HepG2 (cell line): ENCODE data around the gene PLK2. TPM values are rescaled to one million over a fixed set of nuclear protein-coding genes. Genes with fewer than 3 reads are reported as not detected.
A peak's percentile ranks its signal among the peaks of the same experiment; 100 is the strongest.

Source experiments
- ATAD3A ChIP-seq: sonication (generic); formaldehyde crosslinking; IDR thresholded peaks from 2 replicates; pipeline ENCODE4 v1.4.0; 2020; ENCODE audit warnings: missing genetic modification reagents
- CENPX ChIP-seq: sonication (generic); formaldehyde crosslinking; IDR thresholded peaks from 2 replicates; pipeline ENCODE4 v1.9.0; 2021; ENCODE audit warnings: mild to moderate bottlenecking, missing genetic modification reagents, moderate library complexity
- CHD4 ChIP-seq: fragments of 200-600 bp; sonication (generic); IDR thresholded peaks from 2 replicates; pipeline ENCODE4 v1.7.0; 2017; ENCODE audit warnings: mild to moderate bottlenecking, low read length, borderline replicate concordance
- EEA1 ChIP-seq: sonication (generic); formaldehyde crosslinking; IDR thresholded peaks from 2 replicates; pipeline ENCODE4 v1.5.1; 2020; ENCODE audit warnings: mild to moderate bottlenecking, missing genetic modification reagents, borderline replicate concordance
- EHMT2 ChIP-seq: fragments of 200-600 bp; sonication (generic); IDR thresholded peaks from 2 replicates; pipeline ENCODE4 v1.7.0; 2017; ENCODE audit warnings: antibody characterized with exemption, low read depth, low read length, borderline replicate concordance
- HHEX ChIP-seq: IDR thresholded peaks from 2 replicates; pipeline ENCODE4 v1.6.1; 2016; ENCODE audit warnings: control low read depth
- HNF4A ChIP-seq: sonication (generic); formaldehyde crosslinking; IDR thresholded peaks from 2 replicates; pipeline ENCODE4 v1.4.0; 2020; ENCODE audit warnings: missing genetic modification reagents
- MAF1 ChIP-seq: sonication (generic); formaldehyde crosslinking; IDR thresholded peaks from 2 replicates; pipeline ENCODE4 v1.5.0; 2020; ENCODE audit warnings: missing genetic modification reagents, borderline replicate concordance
- RARG ChIP-seq: sonication (generic); formaldehyde crosslinking; IDR thresholded peaks from 2 replicates; pipeline ENCODE4 v1.4.0; 2020; ENCODE audit warnings: low read depth, mild to moderate bottlenecking, missing genetic modification reagents
- RFXAP ChIP-seq: sonication (generic); formaldehyde crosslinking; IDR thresholded peaks from 2 replicates; pipeline ENCODE4 v1.4.0; 2020; ENCODE audit warnings: missing genetic modification reagents, borderline replicate concordance
- SMARCC2 ChIP-seq: fragments of 450-650 bp; IDR thresholded peaks from 2 replicates; pipeline ENCODE4 v1.6.1; 2017; ENCODE audit warnings: antibody characterized with exemption, mild to moderate bottlenecking
- SRSF4 ChIP-seq: fragments of 200-400 bp; formaldehyde crosslinking; IDR thresholded peaks from one replicate; pipeline ENCODE4 v1.6.1; 2018; ENCODE audit warnings: mild to moderate bottlenecking, low read depth, low read length, moderate library complexity; ENCODE audit not compliant: poor library complexity, severe bottlenecking
- ZC3H13 ChIP-seq: sonication (generic); formaldehyde crosslinking; IDR thresholded peaks from 2 replicates; pipeline ENCODE4 v1.8.1; 2023; ENCODE audit warnings: mild to moderate bottlenecking, missing genetic modification reagents, moderate library complexity
- ZC3H4 ChIP-seq: sonication (generic); formaldehyde crosslinking; IDR thresholded peaks from 2 replicates; pipeline ENCODE4 v1.4.0; 2020; ENCODE audit warnings: missing genetic modification reagents, borderline replicate concordance
- ZNF12 ChIP-seq: sonication (generic); formaldehyde crosslinking; IDR thresholded peaks from 2 replicates; pipeline ENCODE4 v1.5.0; 2020; ENCODE audit warnings: missing genetic modification reagents
- ZNF367 ChIP-seq: sonication (generic); formaldehyde crosslinking; IDR thresholded peaks from 2 replicates; pipeline ENCODE4 v1.4.0; 2020; ENCODE audit warnings: missing genetic modification reagents, borderline replicate concordance
- ZNF503 ChIP-seq: sonication (generic); formaldehyde crosslinking; IDR thresholded peaks from 2 replicates; pipeline ENCODE4 v1.4.0; 2020; ENCODE audit warnings: missing genetic modification reagents
- ZNF639 ChIP-seq: conservative IDR thresholded peaks from 2 replicates; pipeline ENCODE4 v1.6.1; 2018; ENCODE audit warnings: missing genetic modification reagents
- polyA plus RNA-seq, 8 experiments: library from polyadenylated mRNA; depleted of rRNA in 3 of 8; stranded (reverse) in 7 of 8; unstranded in 1 of 8; fragments of >200 nt; fragmentation: Illumina TruSeq in 4 of 8; extraction: Trizol in 4 of 8; gene quantifications; 2 replicates each; pipeline versions ENCODE4 v1.2.1 to v1.2.3, GENCODE V29; 2011 to 2016; ENCODE audit warnings: low read depth in 4 of 8, missing spikeins in 1 of 8, mixed read lengths in 1 of 8; ENCODE audit not compliant: insufficient read depth in 1 of 8
- total RNA-seq, 5 experiments: library from RNA; depleted of rRNA; stranded (reverse); fragments of >200 nt; fragmentation: Illumina TruSeq; extraction: Trizol; gene quantifications; 2 replicates each; pipeline ENCODE4 v1.2.3, GENCODE V29; 2016; ENCODE audit warnings: low read depth in 1 of 5
- TF ChIP-seq, protein P1 (sequence below): sonication (generic); formaldehyde crosslinking; IDR thresholded peaks from 2 replicates; pipeline ENCODE4 v1.8.0; 2022; ENCODE audit warnings: low read depth, missing genetic modification reagents
- TF ChIP-seq, protein P2 (sequence below): sonication (generic); formaldehyde crosslinking; IDR thresholded peaks from 2 replicates; pipeline ENCODE4 v1.4.0; 2020; ENCODE audit warnings: missing genetic modification reagents, low read depth, mild to moderate bottlenecking, borderline replicate concordance
- TF ChIP-seq, protein P3 (sequence below): sonication (generic); formaldehyde crosslinking; IDR thresholded peaks from 2 replicates; pipeline ENCODE4 v1.8.1; 2023; ENCODE audit warnings: mild to moderate bottlenecking, missing genetic modification reagents

The PLK2 gene
- total and polyA plus RNA-seq, 2 of the 13 experiments (the other 11 are each of a cell fraction or from before 2014, with no cell fraction given), result 9.6 to 29.6 TPM

GRCh38 chr5:58460732-58461286, 923 bp upstream of the PLK2 start (continued):
- no peak for TF ChIP-seq RFXAP (CRISPR knock-in tag)
- TF ChIP-seq HNF4A (CRISPR knock-in tag), result peak; percentile 57
- no peak for TF ChIP-seq ZNF503 (CRISPR knock-in tag)
- no peak for TF ChIP-seq ZNF639 (CRISPR knock-in tag)
- TF ChIP-seq ZC3H13 (CRISPR knock-in tag), result no peak
- TF ChIP-seq SRSF4, result no peak
- TF ChIP-seq, protein P1, sequence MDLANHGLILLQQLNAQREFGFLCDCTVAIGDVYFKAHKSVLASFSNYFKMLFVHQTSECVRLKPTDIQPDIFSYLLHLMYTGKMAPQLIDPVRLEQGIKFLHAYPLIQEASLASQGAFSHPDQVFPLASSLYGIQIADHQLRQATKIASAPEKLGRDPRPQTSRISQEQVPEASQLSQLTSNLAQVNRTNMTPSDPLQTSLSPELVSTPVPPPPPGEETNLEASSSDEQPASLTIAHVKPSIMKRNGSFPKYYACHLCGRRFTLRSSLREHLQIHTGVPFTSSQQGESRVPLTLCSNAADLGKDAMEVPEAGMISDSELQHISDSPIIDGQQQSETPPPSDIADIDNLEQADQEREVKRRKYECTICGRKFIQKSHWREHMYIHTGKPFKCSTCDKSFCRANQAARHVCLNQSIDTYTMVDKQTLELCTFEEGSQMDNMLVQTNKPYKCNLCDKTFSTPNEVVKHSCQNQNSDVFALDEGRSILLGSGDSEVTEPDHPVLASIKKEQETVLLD (CRISPR knock-in tag), result no peak
- TF ChIP-seq, protein P2, sequence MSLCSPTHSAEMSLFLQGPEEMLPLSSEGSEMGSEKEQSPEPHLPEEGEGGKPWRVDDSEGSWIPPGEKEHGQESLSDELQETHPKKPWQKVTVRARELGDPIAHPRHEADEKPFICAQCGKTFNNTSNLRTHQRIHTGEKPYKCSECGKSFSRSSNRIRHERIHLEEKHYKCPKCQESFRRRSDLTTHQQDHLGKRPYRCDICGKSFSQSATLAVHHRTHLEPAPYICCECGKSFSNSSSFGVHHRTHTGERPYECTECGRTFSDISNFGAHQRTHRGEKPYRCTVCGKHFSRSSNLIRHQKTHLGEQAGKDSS, result no peak
- TF ChIP-seq SMARCC2, result no peak
- no peak for TF ChIP-seq EHMT2
- no peak for TF ChIP-seq CENPX (CRISPR knock-in tag)
- no peak for TF ChIP-seq HHEX (CRISPR knock-in tag)
- TF ChIP-seq ZNF12 (CRISPR knock-in tag), result no peak
- TF ChIP-seq MAF1 (CRISPR knock-in tag), result no peak
- 0 out of 2 replicates have a peak, but pooled peaks have one; percentile 14 for TF ChIP-seq ZNF367 (CRISPR knock-in tag)
- no peak for TF ChIP-seq ATAD3A
- no peak for TF ChIP-seq RARG (CRISPR knock-in tag)
- TF ChIP-seq ZC3H4 (CRISPR knock-in tag), result no peak; the same call in 1 of the 2 replicates
- no peak for TF ChIP-seq CHD4
- no peak for TF ChIP-seq EEA1 (CRISPR knock-in tag)
- TF ChIP-seq, protein P3, sequence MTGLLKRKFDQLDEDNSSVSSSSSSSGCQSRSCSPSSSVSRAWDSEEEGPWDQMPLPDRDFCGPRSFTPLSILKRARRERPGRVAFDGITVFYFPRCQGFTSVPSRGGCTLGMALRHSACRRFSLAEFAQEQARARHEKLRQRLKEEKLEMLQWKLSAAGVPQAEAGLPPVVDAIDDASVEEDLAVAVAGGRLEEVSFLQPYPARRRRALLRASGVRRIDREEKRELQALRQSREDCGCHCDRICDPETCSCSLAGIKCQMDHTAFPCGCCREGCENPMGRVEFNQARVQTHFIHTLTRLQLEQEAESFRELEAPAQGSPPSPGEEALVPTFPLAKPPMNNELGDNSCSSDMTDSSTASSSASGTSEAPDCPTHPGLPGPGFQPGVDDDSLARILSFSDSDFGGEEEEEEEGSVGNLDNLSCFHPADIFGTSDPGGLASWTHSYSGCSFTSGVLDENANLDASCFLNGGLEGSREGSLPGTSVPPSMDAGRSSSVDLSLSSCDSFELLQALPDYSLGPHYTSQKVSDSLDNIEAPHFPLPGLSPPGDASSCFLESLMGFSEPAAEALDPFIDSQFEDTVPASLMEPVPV (CRISPR knock-in tag), result peak; percentile 48; the same call in 1 of the 2 replicates
